Ascending aorta (tissue), 2 donors: ENCODE results near the gene RPLP2. TPM values are rescaled to one million over a fixed set of nuclear protein-coding genes. Genes with fewer than 3 reads are reported as not detected.

Experiments used
- DNase-seq, 2 donors: peaks; one replicate each; pipeline ENCODE4 v3.0.0-alpha.2; 2019; ENCODE audit warnings: low spot score in 2 of 2
- H3K27ac ChIP-seq, 2 donors: fragments of 200-600 bp; sonication (generic); one replicate each; pipeline ENCODE4 v1.5.1; 2016 to 2017; ENCODE audit warnings: mild to moderate bottlenecking in 1 of 2
- H3K27me3 ChIP-seq: fragments of 200-600 bp; sonication (generic); one replicate; pipeline ENCODE4 v1.5.1; 2017
- H3K36me3 ChIP-seq, 2 donors: fragments of 200-600 bp; sonication (generic); one replicate each; pipeline ENCODE4 v1.5.1; 2016
- H3K4me1 ChIP-seq, 2 donors: fragments of 200-600 bp; sonication (generic); one replicate each; pipeline ENCODE4 v1.5.1; 2016 to 2017; ENCODE audit warnings: mild to moderate bottlenecking in 1 of 2
- H3K4me3 ChIP-seq, 2 donors: fragments of 200-600 bp; sonication (generic); one replicate each; pipeline ENCODE4 v1.5.1; 2016 to 2017; ENCODE audit warnings: mild to moderate bottlenecking in 1 of 2
- H3K9me3 ChIP-seq, 2 donors: fragments of 200-600 bp; sonication (generic); one replicate each; pipeline ENCODE4 v1.5.1; 2016
- intact Hi-C: fragments of 100-400 bp; cut with DNase I; formaldehyde crosslinking; loops from one replicate; pipeline ENCODE4 v1.15.1; 2023
- total RNA-seq: library from RNA; depleted of rRNA; stranded (reverse); fragments of >200 nt; gene quantifications from one replicate; pipeline ENCODE4 v1.1.0, GENCODE V29; 2016
- TF ChIP-seq, protein P1 (sequence below), 3 experiments: fragments of 200-600 bp in 2 of 3; fragments of 450-650 bp in 1 of 3; sonication (generic) in 2 of 3; IDR thresholded peaks; one replicate each; pipeline ENCODE4 v1.5.1; 2016 to 2019; ENCODE audit warnings: antibody characterized with exemption in 3 of 3, mild to moderate bottlenecking in 1 of 3, moderate library complexity in 1 of 3

The RPLP2 gene
- total RNA-seq, 1 donor from 2014 or later, result 897 TPM

DNA sequence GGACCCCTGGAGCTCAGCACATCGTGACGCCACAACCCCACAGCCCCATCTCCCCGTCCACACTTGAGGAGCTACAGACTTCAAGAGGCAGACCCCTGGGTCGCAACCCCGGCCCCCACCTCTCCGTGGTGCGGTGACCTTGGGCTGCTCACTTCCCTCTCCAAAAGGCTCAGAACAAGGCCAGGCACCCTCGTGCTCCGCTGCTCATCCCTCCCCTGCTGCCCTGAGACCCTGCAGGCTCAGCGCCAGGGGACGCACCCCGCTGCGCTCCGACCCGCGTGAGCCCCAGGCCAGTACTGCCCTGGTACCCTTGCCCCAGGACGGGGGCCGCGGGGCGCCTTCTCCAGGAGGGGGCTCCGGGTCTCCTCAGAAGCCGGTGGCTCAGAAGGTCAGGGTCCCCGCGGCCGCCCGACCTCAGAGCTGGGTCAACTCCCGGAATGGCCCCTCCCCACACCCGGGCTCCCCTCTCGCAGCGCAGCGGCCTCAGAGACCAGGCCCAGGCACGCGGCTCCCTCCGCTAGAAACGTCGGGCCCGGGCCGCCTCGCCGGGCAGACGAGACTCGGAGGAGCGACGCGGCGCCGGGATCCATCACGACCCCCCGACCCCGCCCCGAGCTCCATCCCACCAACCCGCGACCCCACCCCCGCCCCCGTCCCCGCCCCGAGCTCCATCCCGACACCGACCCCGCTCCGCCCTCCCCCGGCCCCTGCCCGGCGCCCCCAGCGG lies 33.0 kb upstream of the RPLP2 start:
- Histone ChIP-seq H3K4me3 (peak overlapping the region; percentile 65 to 88), H3K36me3 (peaks cover 3 to 15% of the 10 kb centered on the region in 2 donors), H3K27me3 (no peaks in the 10 kb centered on the region), H3K27ac (peak overlapping the region in 1 of 2 donors; percentile 75), H3K9me3 (no peaks in the 10 kb centered on the region), H3K4me1 (peaks cover 8 to 23% of the 10 kb centered on the region in 2 donors)
- TF ChIP-seq, protein P1, sequence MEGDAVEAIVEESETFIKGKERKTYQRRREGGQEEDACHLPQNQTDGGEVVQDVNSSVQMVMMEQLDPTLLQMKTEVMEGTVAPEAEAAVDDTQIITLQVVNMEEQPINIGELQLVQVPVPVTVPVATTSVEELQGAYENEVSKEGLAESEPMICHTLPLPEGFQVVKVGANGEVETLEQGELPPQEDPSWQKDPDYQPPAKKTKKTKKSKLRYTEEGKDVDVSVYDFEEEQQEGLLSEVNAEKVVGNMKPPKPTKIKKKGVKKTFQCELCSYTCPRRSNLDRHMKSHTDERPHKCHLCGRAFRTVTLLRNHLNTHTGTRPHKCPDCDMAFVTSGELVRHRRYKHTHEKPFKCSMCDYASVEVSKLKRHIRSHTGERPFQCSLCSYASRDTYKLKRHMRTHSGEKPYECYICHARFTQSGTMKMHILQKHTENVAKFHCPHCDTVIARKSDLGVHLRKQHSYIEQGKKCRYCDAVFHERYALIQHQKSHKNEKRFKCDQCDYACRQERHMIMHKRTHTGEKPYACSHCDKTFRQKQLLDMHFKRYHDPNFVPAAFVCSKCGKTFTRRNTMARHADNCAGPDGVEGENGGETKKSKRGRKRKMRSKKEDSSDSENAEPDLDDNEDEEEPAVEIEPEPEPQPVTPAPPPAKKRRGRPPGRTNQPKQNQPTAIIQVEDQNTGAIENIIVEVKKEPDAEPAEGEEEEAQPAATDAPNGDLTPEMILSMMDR (IDR thresholded peaks at IDR 0.05), result no peak
- DNase-seq, result no peak
- intact Hi-C loops, result loop anchor here (1.0 to 2.0 kb wide), 4 partner anchors 20 to 48 kb away; partner anchors contain the start of genes RPLP2 and TALDO1

DNA sequence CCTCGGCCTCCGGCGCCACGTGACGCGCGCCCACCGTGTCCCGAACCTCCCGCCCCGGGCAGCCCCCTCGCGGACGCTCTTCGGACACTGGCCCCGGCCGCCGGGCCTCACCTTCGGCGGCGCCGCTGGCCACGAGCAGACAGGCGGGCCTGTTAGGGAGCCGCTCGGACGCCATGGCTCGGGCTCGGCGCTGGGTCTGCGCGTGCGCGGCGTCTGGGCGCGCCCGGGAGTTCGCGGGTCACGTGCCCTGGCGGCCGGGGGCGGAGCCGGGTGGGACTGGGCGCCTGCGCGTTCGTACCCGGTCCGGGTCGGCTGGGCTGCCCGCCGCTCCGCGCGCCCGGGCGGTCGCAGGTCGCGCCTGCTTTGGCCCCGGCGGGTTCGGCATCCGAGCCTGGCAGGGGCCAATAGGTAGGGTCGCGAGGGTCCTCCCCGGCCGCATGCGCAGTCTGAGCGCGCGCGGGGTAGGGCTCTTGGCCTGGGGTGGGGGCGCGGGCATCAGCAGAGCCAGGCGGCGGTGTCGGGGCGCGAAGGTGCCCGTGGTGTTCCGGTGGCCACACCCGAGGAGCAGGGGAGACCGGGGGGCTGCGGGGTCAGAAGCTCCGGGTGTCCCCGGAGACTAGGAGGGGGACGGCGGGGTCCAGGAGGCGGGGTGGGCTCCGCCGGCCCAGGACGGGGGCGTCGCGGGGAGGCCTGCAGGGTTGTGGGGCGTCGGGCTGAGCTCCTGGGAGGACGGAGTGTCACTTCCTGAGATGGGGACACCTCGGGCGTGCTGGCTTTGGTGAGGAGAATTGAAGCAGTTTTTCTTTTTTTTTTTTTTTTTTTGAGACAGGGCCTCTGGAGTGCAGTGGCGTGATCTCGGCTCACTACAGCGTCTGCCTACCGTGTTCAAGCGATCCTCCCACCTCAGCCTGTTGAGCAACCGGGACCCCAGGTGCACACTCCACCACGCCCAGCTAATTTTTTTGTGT lies 32.2 kb upstream of the RPLP2 start, which contains the start of gene GATD1:
Gene GATD1 (minus strand): TSS at position 200 of the 968 bp plus-strand sequence. CDS start 25 bp downstream, at position 175.
- H3K9me3 ChIP-seq, result no peaks in the 10 kb centered on the region
- peak within 1 kb of the TSS; percentile 56 to 75 for H3K27ac ChIP-seq
- H3K36me3 ChIP-seq, result peaks cover 0 to 6% of the 10 kb centered on the region in 2 donors
- no peaks in the 10 kb centered on the region for H3K27me3 ChIP-seq
- H3K4me3 ChIP-seq, result peak within 1 kb of the TSS; percentile 65 to 88
- peak; percentile 49 to 94 for DNase-seq
- H3K4me1 ChIP-seq, result peaks cover 8 to 23% of the 10 kb centered on the region in 2 donors
- intact Hi-C loops, result loop anchor here (1.0 to 2.0 kb wide), 4 partner anchors 19 to 49 kb away; partner anchors contain the start of genes RPLP2 and TALDO1
- TF ChIP-seq, protein P1 (IDR thresholded peaks at IDR 0.05), result no peak

DNA sequence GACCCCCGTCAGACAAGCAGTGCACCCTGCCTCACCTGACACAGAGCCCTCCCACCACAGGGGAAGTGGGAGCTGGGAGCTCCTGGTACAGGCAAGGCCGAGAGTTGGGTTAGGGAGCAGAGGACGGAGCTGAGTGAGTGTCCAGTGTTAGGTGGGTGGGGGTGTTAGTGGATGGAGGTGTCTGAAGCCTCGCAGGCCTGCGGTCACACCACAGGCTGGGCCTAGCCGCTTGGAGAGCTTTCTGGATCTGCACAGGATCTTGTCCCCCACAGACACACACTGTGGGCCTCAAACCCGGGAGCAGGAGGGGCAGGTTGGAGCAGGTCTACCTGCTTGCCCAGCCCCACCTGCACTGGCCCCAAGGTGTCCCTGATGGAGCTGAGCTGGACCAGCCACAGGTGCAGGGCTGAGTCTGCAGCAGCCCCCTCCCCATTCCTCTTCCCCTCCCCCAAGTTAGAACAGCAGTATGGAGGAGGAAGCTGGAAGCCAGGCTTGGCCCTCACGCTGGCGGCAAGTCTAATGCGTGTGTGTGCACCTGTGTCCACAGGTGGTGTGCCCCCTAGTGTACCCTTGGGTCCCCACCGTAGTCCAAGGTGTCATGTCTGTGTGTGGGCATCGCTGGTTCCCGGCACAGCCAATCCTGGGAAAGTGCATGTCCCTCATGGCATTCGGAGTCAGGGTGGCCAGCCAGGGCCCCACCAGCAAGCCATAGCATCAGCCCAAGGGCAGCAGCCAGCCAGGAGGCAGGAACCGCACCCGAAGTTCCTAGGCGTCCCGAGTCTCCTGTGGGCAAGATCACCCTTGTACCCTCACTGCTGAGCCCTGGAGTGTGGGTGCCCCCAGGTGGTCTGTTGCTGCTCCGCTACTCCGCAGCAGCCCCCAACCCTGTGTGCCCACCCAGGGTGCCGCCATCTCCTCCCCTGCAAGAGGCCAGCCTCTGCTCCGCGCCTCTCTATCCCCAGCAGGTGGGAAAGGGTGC lies 30.5 kb upstream of the RPLP2 start:
- H3K36me3 ChIP-seq, result no peaks in the 10 kb centered on the region
- DNase-seq, result no peak
- H3K9me3 ChIP-seq, result no peaks in the 10 kb centered on the region
- no peak overlapping the region for H3K27ac ChIP-seq
- no peak overlapping the region for H3K4me3 ChIP-seq
- no peaks in the 10 kb centered on the region for H3K27me3 ChIP-seq
- TF ChIP-seq, protein P1 (IDR thresholded peaks at IDR 0.05), result no peak
- intact Hi-C loops, result no loop called here
- H3K4me1 ChIP-seq, result peaks cover 8 to 29% of the 10 kb centered on the region in 2 donors

DNA sequence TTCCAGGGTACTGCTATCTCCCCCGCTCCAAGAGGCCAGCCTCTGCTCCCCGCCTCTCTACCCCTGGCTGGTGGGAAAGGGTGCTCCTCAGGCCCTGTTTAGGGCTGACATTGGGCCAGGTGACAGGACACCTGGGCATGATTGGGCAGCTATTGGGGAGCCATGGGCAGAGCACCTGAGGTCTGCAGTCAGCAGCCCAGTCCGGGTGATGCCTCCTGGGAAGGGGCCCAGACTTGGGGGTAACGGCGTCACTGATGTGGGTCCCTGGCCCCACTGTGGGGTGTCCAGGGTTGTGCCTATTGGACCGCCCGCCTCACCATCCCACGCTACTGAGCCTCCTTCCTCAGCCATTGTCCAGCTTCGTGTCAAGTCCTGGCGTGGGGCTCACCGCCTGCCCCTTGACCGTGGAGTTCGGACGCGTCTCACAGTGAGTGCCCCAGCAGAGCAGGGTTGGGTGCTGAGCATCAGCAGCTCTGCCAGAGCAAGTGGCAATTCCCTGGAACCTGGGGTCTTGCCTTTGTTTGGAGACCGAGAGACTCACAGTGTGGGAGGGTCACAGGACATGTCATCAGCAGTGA lies 29.7 kb upstream of the RPLP2 start:
- TF ChIP-seq, protein P1 (IDR thresholded peaks at IDR 0.05), result no peak
- Histone ChIP-seq H3K9me3 (no peaks in the 10 kb centered on the region), H3K4me3 (no peak overlapping the region), H3K27ac (no peak overlapping the region), H3K4me1 (peaks cover 8 to 29% of the 10 kb centered on the region in 2 donors), H3K27me3 (no peaks in the 10 kb centered on the region), H3K36me3 (no peaks in the 10 kb centered on the region)
- no peak for DNase-seq
- intact Hi-C loops, result no loop called here
